Urinary bladder (tissue), 4 donors: ENCODE results near the gene CFAP77. TPM values are rescaled to one million over a fixed set of nuclear protein-coding genes. Genes with fewer than 3 reads are reported as not detected.

ENCODE experiments used
- DNase-seq: peaks from one replicate; pipeline ENCODE4 v3.0.0-alpha.2; 2015; ENCODE audit errors: extremely low spot score
- H3K27ac ChIP-seq: one replicate; pipeline ENCODE4 v1.5.1; 2013; ENCODE audit warnings: low read depth, mild to moderate bottlenecking, moderate library complexity
- H3K36me3 ChIP-seq: one replicate; pipeline ENCODE4 v1.6.1; 2013; ENCODE audit warnings: mild to moderate bottlenecking, moderate library complexity; ENCODE audit not compliant: insufficient read depth
- H3K4me1 ChIP-seq: one replicate; pipeline ENCODE4 v1.6.1; 2013; ENCODE audit warnings: mild to moderate bottlenecking, moderate library complexity; ENCODE audit not compliant: insufficient read depth
- H3K4me3 ChIP-seq: one replicate; pipeline ENCODE4 v1.5.1; 2013; ENCODE audit warnings: low read depth, low read length
- whole genome bisulfite sequencing: extraction: QIAGEN DNeasy Blood & Tissue Kit; methylation state at CpG from one replicate; pipeline ENCODE4 v1.1.7; 2013; 5-methylcytosine and 5-hydroxymethylcytosine counted together
- polyA plus RNA-seq: library from polyadenylated mRNA; stranded (reverse); fragments of 200-250 nt; gene quantifications from one replicate; pipeline ENCODE4 v1.2.3, GENCODE V29; 2013
- total RNA-seq: library from RNA; depleted of rRNA; stranded (reverse); fragments of >200 nt; gene quantifications from one replicate; pipeline ENCODE4 v1.2.3, GENCODE V29; 2014
- donor health status: healthy with polysubstance abuse.
- donor health status: healthy.

Gene CFAP77
- total and polyA plus RNA-seq, 2 donors = not detected

- H3K36me3 ChIP-seq = no peaks in the 10 kb centered on the region
- no peak overlapping the region for H3K4me3 ChIP-seq
- DNase-seq = no peak
- H3K4me1 ChIP-seq = no peaks in the 10 kb centered on the region
- H3K27ac ChIP-seq = no peak overlapping the region
- 2% methylated on average over 74 of the region's 74 CpGs for WGBS
These were observed 177.0 kb downstream of the CFAP77 start for GRCh38 chr9:132586830-132587591.

- Histone ChIP-seq H3K27ac (no peak overlapping the region), H3K4me3 (no peak overlapping the region), H3K36me3 (no peaks in the 10 kb centered on the region), H3K4me1 (no peaks in the 10 kb centered on the region)
- no peak for DNase-seq
- 13% methylated on average over 6 of the region's 6 CpGs for WGBS
These were observed 177.6 kb downstream of the CFAP77 start for GRCh38 chr9:132587592-132587955.

GRCh38 chr9:132588098-132588497 lies 178.1 kb downstream of the CFAP77 start:
- Histone ChIP-seq H3K4me1 (no peaks in the 10 kb centered on the region), H3K4me3 (no peak overlapping the region), H3K36me3 (no peaks in the 10 kb centered on the region), H3K27ac (no peak overlapping the region)
- 21% methylated on average over 12 of the region's 12 CpGs for WGBS
- DNase-seq = no peak

GRCh38 chr9:132588501-132589147 lies 178.6 kb downstream of the CFAP77 start:
- WGBS = 7% methylated on average over 28 of the region's 28 CpGs
- Histone ChIP-seq H3K27ac (no peak overlapping the region), H3K4me3 (no peak overlapping the region), H3K36me3 (no peaks in the 10 kb centered on the region), H3K4me1 (no peaks in the 10 kb centered on the region)
- DNase-seq = no peak

GRCh38 chr9:132589148-132590036 lies 179.4 kb downstream of the CFAP77 start:
- no peak for DNase-seq
- peaks cover 2% of the 10 kb centered on the region for H3K36me3 ChIP-seq
- H3K27ac ChIP-seq = no peak overlapping the region
- no peaks in the 10 kb centered on the region for H3K4me1 ChIP-seq
- WGBS = 2% methylated on average over 83 of the region's 83 CpGs
- no peak overlapping the region for H3K4me3 ChIP-seq

GRCh38 chr9:132590037-132590317 lies 180.0 kb downstream of the CFAP77 start:
- peaks cover 5% of the 10 kb centered on the region for H3K36me3 ChIP-seq
- WGBS = 2% methylated on average over 17 of the region's 17 CpGs

GRCh38 chr9:132590318-132591182 lies 180.5 kb downstream of the CFAP77 start:
- no peak for DNase-seq
- no peaks in the 10 kb centered on the region for H3K4me1 ChIP-seq
- H3K27ac ChIP-seq = no peak overlapping the region
- no peak overlapping the region for H3K4me3 ChIP-seq
- H3K36me3 ChIP-seq = peaks cover 5% of the 10 kb centered on the region
- WGBS = 2% methylated on average over 73 of the region's 73 CpGs

More at GRCh38 chr9:132590037-132590317, 180.0 kb downstream of the CFAP77 start:
- H3K4me3 ChIP-seq = no peak overlapping the region
- no peak overlapping the region for H3K27ac ChIP-seq
- H3K4me1 ChIP-seq = no peaks in the 10 kb centered on the region
- DNase-seq = no peak

GRCh38 chr9:132591244-132591643 lies 181.2 kb downstream of the CFAP77 start:
- Histone ChIP-seq H3K27ac (no peak overlapping the region), H3K36me3 (peaks cover 5% of the 10 kb centered on the region), H3K4me1 (no peaks in the 10 kb centered on the region), H3K4me3 (no peak overlapping the region)
- 19% methylated on average over 6 of the region's 6 CpGs for WGBS
- no peak for DNase-seq

GRCh38 chr9:132591751-132592314 lies 181.8 kb downstream of the CFAP77 start:
- Histone ChIP-seq H3K36me3 (peaks cover 5% of the 10 kb centered on the region), H3K4me3 (no peak overlapping the region), H3K4me1 (no peaks in the 10 kb centered on the region), H3K27ac (no peak overlapping the region)
- DNase-seq = no peak
- WGBS = 42% methylated on average over 9 of the region's 9 CpGs

- Histone ChIP-seq H3K27ac (no peak overlapping the region), H3K4me3 (no peak overlapping the region), H3K4me1 (no peaks in the 10 kb centered on the region), H3K36me3 (peaks cover 5% of the 10 kb centered on the region)
- DNase-seq = no peak
- 73% methylated on average over 8 of the region's 8 CpGs for WGBS
These were observed 182.4 kb downstream of the CFAP77 start for GRCh38 chr9:132592451-132592850.

- Histone ChIP-seq H3K36me3 (peaks cover 5% of the 10 kb centered on the region), H3K4me1 (no peaks in the 10 kb centered on the region), H3K27ac (no peak overlapping the region), H3K4me3 (no peak overlapping the region)
- DNase-seq = no peak
- 94% methylated on average over 13 of the region's 13 CpGs for WGBS
These were observed 184.4 kb downstream of the CFAP77 start for GRCh38 chr9:132594412-132594811.

GRCh38 chr9:132595319-132595718 lies 185.3 kb downstream of the CFAP77 start:
- H3K4me1 ChIP-seq = no peaks in the 10 kb centered on the region
- H3K27ac ChIP-seq = no peak overlapping the region
- no peak for DNase-seq
- 79% methylated on average over 6 of the region's 6 CpGs for WGBS
- peaks cover 5% of the 10 kb centered on the region for H3K36me3 ChIP-seq
- no peak overlapping the region for H3K4me3 ChIP-seq

GRCh38 chr9:132596200-132596599 lies 186.2 kb downstream of the CFAP77 start:
- WGBS = 76% methylated on average over 3 of the region's 3 CpGs

More at GRCh38 chr9:132596200-132596599, 186.2 kb downstream of the CFAP77 start:
- peaks cover 5% of the 10 kb centered on the region for H3K36me3 ChIP-seq
- H3K4me3 ChIP-seq = no peak overlapping the region
- no peak overlapping the region for H3K27ac ChIP-seq
- H3K4me1 ChIP-seq = no peaks in the 10 kb centered on the region
- no peak for DNase-seq
